Measurements from ENCODE around the gene CRYGS.
"Not testable (repeated sequence)": the region's sequence is repeated elsewhere in the genome, so short reads cannot be mapped to it uniquely, and the experiment has no call there.

CRYGS gene

DNA sequence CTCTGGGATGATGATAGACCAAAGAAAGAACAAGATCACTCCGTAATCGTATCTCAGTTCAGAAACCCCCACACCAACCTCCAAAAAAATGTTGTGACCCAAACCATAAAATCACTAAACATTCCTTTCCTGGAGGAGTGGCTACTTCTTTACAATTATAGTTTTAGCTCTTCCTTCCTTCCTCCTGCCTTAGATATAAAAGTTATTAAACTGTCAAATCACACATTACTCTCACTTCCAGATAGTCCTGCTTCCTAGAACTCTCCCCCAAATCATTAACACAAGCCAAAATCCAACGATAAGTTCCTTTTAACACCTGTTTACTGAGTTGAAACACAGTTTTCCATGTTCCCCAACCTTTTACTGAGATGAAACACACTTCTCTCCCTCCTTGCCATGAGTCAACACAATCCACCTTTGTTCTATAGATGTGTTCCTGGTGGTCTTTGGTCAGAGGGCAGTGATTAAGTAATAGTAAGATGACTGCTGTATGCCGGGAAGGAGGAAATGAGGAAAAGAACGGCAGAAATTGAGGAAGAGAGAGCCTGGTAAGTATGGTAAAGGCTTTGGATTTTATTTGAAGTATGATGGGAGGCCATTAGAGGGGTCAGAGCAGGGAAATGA, 8.3 kb upstream of the CRYGS start:
- no peak for DNase-seq

DNA sequence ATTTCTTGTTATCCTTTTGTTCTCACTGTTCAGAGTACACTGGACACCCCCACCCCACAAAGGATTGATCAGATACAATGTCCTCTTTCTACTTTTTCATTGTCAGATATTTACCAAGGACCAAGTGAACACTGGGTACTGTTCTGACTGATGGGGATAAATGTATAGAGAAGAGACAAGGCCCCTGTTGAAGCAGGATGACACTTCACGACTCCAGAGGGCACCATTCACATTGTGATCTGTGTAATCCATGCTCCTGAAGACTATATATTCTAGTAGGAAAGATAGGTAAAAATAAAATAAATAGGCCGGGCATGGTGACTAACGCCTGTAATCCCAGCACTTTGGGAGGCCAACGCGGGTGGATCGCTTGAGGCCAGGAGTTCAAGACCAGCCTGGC, 7.2 kb upstream of the CRYGS start:
- DNase-seq = no peak

GRCh38 chr3:186549497-186549896, 5.3 kb upstream of the CRYGS start:
- DNase-seq = no peak

- DNase-seq = no peak
These were observed 3.3 kb downstream of the CRYGS start for GRCh38 chr3:186540835-186541226.

- DNase-seq = peak; percentile 80
These were observed 3.9 kb downstream of the CRYGS start for GRCh38 chr3:186540221-186540834.

DNA sequence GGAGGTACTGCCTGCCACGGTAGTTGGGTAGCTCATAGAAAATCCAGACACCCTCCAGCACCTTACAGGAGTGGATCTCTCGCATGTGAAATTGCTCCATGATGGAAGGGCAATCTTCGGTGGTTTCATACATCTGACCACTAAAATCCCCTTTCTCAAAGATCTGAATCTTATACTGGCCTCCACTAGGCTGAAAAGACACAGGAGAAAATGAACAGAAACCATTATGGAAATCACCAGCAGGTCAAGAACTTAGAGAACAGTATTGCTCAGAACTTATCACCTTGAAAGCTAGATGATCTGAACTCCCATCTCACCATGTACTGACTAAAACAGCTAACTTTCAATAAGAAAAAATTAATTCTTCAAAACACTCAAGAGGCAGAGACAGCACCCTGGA, 5.4 kb downstream of the CRYGS start:
- DNase-seq = no peak

GRCh38 chr3:186536883-186537844, 7.0 kb downstream of the CRYGS start:
- no peak for DNase-seq

- no peak for DNase-seq
These were observed 10.0 kb downstream of the CRYGS start for GRCh38 chr3:186534113-186534669.

GRCh38 chr3:186532598-186533072, 11.5 kb downstream of the CRYGS start:
- no peak for DNase-seq

DNA sequence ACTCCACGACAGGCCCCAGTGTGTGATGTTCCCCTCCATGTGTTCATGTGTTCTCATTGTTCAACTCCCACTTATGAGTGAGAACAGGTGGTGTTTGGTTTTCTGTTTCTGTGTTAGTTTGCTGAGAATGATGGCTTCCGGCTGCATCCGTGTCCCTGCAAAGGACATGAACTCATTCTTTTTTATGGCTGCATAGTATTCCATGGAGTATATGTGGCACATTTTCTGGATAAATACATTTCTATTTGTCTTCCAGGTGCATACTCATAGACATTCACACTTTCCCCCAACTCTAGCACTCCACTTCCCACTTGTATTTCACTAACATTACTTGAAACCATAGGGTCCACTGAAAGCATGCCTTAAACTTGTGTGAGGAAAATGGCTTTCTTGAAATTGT, 12.5 kb downstream of the CRYGS start:
- not testable (repeated sequence) for DNase-seq

DNA sequence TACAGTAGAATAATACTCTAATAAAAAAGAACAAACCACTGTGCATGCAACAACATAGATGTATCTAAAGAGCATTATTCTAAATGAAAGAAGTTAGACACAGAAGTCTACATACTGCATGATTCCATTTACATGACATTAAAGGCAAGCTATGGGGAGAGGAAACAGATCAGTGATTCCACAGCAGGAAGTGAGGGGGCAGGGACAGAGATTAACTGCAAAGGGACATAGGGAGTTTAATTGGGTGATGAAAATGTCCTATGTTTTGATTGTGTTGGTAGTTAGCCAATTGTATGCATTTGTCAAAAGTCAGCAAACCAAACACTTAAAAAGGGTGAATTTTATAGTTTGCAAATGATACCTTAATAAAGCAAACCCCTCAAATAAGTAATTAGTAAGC, 13.8 kb downstream of the CRYGS start:
- no peak for DNase-seq

DNA sequence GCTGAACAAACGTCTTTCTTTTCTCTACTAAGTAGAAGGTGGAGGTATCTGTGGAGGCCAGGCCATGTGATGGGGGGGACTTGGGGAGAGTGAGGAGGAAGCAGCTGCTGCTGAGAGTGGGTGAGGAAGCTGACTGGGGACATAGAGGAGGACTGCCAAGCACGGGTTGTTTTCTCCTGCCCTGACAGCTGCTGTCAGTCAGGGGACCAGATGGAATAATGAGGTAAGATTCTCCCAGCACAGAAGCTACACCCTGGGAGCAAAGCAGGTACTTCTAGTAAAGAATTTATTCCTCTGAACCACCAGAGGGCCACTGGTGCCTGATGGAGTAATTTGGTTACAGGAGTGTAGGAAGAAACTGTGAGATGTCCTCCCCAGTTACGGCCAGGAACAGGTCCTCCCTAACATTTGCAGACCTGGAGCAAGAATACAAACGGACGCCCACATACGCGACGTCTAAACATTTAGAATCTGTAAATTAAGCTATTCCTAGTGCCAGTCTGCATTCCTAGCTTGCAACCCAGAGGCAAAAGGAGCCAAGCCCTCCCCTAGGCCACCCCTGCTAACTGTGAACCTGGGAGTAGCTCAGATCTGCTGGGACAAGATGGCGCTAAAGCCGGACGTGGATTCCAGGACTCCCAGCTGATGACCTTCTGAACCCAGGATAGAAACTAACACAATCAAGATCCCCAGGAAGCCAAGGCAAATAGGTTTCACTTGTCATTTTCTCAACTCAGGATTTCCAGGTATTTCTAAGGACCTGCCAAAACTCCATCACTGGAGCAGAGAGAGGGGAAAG, 14.8 kb downstream of the CRYGS start:
- no peak for DNase-seq

GRCh38 chr3:186526256-186526606, 17.9 kb downstream of the CRYGS start:
- no peak for DNase-seq

DNA sequence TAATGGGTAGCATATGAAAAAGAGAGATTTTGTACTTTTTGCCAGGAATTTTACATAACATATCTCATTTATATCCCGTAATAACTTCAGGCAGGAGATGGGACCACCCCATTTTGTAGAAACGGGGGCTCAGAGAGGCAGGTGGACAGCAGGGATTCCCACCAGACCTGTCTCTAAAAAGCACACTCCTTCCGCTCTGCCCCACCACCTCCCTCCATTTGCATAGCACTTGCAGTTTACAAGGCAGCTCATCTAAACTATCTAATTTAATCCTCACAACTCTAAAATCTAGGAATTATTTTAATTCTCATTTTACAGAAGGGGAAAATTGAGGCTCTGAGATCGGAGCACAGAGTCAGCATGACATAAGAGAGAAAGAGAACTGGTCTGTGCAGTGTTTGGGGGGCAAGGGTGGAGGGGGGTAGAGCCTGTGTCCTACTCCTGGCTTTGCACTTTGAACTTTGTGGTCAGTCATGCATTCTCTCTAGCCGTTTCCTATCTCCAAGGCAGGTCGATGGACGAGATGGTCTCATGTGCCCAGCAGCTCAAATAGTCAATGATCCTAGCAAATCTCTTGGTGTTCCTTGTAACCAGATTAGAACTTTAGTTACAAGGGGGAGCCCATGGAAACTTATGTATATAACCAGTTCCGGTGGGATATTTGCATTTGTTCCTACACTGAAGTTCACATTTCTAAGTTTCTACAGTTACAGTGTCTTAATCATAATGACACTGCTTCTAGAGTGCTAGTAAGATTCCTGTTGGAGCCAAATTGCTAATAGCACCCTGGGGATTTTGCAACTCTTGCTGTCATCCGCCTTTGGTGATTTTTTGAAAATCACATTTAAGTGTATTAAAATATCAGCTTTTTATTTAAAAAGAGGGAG, 18.6 kb downstream of the CRYGS start:
- DNase-seq = no peak

GRCh38 chr3:186524616-186525015, 19.6 kb downstream of the CRYGS start:
- no peak for DNase-seq

DNA sequence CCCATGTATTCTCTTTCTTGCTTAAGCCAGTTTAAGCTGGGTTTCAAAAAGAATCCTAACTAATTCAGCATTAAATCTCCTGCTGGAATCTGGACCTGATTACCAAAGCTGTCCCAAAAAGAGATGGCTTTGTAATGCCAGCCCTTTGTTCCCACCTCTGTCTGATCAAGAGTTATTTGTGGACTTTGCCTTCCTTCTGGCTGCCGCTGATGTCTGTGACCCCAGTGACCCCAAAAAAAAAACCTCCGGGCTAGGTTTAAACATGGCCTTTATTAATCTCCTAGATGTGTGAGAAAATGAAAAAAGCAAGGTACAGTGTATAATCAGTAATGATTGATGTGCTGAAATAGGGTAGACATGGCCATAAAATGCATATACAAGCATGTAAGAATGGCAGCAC, 20.7 kb downstream of the CRYGS start:
- DNase-seq = no peak

- no peak for DNase-seq
These were observed 21.2 kb downstream of the CRYGS start for GRCh38 chr3:186523022-186523421.

DNA sequence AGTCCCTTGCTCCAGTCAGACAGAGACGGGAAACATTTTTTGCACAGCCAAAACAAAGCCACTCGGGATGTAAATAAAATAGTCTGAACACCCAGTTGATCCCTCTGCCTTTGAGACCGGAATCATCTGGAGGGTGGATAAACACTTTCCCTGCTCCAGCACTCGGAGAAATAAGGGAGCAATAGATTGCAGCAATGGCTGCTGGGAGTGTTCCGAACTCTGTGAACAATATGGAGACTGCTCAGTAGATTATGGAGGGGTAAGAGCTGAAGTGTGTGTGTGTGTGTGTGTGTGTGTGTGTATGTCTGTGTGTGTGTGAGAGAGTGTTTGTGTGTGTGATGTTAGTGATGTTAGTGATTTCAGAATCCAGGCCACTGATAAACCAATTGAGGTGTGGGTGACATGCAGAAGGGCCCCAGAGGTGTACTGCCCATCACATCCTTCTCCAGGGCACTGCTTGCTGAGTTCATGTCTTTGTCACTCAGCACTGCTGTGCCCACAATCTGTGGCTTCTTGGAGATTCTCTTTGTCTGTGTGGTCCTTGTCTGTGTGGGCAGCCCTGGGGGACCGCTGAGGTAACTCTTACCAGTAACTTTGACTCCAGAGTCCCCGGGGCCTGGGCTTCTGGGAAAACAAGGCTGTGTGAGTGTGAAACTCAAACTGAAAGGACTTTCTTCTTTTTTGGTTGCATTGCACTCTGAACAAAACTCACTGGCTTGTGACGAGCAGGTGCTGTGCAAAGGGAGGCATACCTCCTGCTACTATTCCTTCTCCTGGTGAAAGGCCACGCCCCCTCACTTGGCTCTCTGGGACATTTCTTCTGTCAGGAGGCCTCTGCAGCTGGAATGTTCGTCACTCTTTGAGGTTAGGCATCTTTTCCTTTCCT, 23.0 kb downstream of the CRYGS start:
- DNase-seq = no peak

- no peak for DNase-seq
These were observed 23.7 kb downstream of the CRYGS start for GRCh38 chr3:186520431-186520830.

DNA sequence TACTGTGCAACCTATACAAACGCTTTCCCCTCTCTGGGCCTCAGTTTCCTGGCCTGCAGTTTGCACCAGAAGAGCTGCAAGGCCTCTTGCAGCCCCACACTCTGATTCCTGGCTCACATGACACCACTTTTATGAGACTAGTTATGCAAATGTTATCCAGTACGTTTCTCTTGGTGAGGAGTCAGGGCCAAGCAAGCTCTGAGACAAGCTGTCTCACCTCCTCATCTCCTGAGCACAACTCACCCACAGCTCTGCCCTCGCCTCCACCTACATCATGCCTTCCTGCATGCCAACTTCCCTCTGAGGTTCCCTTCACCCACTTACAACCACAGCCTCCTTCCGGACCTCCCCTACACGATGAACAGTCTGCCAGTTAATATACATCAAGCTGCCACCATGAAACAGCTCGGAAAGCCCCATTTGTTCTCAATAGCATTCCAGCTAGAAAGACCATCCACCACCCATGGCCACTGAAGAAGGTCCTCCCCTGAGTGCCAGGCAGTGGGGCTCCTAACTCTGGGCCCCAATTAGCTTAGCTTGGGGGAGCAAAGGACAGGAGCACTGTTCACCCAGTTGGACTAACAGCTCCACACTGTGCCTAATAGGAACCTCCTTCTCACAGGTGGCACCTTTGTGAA, 25.0 kb downstream of the CRYGS start:
- DNase-seq = no peak

Measured in NCI-H1436 (cell line).